Stimulated activated CD8-positive, alpha-beta memory T cell treated with anti-CD3 and anti-CD28 coated beads, Interleukin-12 subunit alpha, Interleukin-12 subunit beta, amount 100 ng/mL, for 1 hour (primary cell): ENCODE results near the gene SH3GL3.

Experiments used
- DNase-seq: peaks from one replicate; pipeline ENCODE4 v3.0.0-alpha.2; 2020; ENCODE audit warnings: low read depth

The SH3GL3 gene, protein sequence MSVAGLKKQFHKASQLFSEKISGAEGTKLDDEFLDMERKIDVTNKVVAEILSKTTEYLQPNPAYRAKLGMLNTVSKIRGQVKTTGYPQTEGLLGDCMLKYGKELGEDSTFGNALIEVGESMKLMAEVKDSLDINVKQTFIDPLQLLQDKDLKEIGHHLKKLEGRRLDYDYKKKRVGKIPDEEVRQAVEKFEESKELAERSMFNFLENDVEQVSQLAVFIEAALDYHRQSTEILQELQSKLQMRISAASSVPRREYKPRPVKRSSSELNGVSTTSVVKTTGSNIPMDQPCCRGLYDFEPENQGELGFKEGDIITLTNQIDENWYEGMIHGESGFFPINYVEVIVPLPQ

DNA sequence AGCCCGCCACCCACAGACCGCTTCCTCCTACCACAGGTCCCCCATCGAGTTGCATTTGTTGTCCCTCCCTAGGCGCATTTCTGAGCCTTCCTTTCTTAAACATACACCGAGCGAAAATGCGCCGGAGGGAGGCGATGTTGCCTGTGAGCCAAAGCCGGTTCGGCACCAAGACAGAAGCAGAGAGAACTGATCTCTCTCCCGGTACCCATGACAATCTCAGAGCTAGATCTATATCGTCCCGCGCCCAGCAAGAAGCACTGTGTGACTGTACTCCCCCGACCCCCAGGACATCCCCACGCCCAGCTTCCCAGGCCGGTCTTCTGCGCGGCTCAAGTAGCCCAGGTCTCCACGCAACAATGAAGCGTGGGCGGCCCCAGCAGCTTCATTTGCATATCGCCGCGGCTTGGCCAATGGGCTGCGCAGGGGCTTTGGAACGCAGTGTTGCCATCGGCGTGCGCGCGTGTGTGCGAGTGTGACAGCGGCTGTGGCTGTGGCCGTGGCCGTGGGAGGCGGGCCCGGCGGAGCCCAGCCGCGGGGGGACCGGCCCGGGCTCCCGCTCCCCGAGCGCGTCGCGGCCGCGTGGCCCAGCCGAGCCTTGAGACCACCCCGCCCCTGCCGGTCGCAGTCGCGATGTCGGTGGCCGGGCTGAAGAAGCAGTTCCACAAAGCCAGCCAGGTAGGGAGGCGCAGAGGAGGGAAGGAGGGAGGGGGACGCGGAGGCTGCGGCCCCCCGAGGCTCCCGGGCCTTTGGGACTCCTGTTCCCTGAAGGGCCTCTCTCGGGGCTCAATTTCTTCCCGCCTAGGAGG, at the start of gene SH3GL3:
SH3GL3 (plus strand) TSS at position 438 of the 806 bp plus-strand sequence; CDS start at position 631, 193 bp downstream.
- peak; percentile 6 for DNase-seq

DNA sequence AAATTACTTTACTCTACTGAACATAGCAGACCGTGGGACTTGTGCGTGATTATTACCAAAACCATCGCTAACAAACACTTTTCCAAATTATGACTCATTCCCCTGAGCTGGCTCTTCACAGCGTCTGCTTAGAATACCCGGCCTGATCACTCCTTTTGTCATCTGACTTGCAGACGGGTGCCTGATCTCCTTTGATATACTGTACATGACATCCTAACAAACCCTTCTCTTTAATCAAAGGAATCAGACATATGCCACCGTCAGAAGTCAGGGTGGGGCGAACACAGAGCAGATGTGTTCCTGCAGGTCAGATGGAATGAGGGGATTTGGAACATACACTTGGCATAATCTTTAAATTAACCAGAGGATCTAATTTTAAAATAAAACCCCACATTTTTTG, 48.5 kb upstream of the SH3GL3 start:
- DNase-seq, result no peak

DNA sequence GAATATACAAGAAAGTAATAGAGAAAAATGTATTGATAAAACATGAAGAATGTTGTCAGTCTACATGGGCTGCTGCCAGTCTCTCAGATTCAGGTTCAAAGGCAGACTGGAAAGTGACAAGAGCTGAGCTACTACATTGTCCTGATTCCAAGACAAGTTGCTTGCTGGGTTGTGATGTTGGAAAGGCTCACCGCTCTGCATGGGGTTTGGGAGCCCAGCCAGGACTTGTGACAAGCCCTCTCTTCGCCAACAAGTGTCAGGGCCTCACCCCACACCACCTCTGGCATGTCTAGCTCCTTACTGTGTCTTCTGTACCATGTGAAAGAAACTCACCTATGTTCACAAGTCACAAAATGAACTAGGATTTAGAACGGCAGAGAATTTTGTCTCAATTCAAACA, 43.0 kb upstream of the SH3GL3 start:
- DNase-seq, result no peak

DNA sequence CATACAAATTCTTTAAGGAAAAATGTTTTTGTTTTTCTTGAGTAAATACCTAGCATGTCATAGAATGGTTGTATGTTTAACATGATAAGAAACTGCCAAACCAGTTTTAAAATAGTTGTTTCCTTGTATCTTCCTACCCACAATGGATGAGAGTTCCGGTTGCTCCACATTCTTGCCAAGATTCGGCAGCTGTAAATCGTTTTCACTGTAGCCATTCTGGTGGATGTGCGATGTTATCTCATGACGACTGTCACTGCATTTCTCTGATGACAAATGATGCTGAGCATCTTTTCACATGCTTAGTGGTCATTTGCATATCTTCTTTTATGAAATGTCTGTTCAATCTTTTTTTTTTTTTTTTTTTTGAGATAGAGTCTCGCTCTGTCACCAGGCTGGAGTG, 36.6 kb upstream of the SH3GL3 start:
- DNase-seq, result no peak

DNA sequence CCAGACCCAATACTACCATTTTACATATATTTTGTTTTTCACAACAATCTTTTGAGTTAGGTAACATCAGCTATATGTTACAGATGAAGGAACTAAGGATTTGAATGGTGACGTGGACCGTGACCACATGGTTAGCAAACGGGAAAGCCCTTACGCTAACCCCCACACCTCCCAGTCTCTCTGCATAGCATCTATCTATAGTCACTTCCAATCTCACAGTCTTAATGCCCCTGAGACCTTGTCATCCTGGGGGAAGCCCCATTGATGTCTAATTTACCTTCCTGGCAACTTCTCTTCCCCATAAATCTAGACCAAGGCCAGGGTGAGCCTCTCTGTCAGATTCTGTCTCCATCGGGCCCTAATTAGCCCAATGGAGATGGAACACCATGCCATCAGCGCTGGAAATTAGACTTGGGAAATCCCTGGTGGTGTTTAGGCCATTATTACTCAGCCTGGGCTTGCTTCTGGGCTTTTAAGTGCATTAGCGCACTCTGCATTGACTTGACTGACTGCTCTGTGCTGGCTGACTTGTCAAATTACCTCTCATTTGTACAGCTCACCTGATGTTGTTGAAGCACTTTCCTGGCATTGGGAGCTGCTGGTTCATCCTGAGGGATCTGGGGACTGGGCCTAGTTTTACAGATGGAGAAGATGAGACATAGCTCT, 34.0 kb upstream of the SH3GL3 start:
- no peak for DNase-seq

DNA sequence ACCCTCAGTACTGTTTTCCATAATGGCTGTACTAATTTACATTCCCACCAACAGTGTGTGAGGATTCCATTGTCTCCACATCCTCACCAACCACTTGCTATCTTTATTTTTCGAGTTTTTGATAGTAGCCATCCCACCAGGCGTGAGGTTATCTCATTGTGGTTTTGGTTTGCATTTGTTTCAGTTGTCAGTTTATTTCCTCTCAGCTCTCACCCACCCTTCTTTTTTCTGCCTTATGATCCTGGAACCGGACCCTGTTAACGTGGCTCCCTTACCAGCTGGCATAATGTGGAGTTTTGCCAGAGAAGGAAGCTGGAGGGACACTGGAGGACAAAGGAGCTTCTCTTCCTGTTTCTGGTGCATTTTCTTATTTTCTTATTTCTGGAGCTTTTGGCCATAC, 25.1 kb upstream of the SH3GL3 start:
- DNase-seq, result no peak

DNA sequence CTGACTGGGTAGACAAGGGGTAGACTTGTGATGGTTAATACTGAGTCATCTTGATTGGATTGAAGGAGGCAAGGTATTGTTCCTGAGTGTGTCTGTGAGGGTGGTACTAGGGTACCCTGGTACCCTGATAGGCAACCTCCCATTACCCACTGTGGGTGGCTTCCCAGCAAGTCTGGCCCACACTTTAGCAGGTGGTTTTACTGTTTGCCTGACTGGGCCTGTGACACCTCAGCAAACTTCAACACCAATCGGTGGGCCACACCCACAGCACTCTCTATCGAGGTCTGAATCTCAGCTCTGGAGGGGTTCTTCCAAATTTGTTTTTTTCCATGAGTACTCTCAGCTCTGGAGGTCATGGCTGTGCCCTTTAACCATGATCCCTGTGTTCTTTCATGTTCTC, 24.6 kb upstream of the SH3GL3 start:
- DNase-seq, result no peak

DNA sequence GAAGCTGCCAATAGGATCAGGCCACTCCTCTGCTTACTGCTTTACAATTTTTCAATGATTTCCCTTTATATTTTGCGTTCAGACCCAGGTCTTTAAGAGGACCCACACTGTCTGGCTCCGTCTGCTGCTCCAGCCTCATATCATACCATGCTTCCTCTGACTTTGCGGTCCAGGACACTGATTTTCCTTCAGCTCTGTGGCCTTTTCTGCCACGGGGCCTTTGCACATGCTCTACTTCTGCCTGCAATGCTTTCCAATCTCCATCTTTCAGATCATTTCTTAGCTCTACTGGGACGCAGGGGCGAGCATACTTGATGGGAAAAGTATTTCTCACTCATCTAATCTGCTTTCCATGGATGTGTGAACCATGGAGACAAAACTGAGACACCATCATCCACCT, 23.0 kb upstream of the SH3GL3 start:
- DNase-seq, result no peak

DNA sequence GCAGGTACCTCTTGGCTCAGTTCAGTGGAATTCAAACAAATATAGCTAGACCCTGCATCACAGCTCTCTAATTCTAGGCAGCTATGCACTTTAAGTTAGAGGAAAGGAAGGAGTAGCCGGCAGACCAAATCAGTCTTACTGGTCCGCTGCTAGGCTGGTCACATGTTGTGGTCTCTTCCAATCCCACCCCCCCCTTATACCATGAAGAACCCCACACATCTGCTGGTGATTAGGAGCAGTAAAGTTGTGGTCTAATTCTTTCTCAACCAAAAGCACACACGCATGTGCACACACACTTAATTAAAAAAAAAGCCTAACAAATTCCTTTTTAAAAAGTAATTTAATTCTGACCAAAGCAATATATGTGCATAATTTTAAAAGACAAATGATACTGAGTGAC, 16.7 kb upstream of the SH3GL3 start:
- DNase-seq, result no peak

DNA sequence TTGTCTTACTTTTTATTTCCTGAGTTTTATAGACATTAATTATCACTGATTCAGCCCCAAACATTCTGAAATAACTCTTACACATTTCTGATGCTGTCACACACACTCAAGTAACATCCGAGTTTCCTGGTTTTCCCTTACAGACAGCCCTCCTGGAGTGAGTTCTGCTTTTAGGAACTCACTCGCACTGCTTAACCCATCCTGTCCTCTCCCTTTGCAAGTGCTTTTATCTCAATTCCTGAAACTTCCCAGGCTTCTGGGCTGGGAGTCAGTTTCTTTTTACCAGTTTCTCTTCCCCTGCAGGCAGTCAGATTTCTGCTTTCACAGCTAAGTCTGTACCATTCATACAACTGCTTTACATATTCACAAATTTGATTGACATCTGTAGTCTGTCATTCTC, 15.6 kb upstream of the SH3GL3 start:
- no peak for DNase-seq

DNA sequence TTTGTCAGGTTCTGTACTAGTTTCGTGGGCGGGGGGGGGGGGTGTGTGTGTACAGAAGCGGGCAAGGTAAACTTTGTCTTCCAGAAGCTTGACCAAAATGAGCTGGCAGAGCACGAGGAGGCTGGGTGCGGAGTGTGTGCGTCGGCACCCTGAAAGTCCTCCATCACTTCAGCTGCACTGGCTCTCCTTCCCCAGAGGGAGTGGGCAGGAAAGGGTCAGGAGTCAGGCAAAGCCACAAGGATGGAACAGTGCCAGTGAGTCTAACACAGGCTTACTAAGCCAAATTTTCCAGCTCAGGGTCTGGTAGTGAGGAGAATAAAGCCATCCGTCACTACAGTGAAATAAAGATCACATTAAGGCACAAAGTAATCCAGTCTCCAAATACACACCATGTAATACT, 11.9 kb upstream of the SH3GL3 start:
- no peak for DNase-seq

DNA sequence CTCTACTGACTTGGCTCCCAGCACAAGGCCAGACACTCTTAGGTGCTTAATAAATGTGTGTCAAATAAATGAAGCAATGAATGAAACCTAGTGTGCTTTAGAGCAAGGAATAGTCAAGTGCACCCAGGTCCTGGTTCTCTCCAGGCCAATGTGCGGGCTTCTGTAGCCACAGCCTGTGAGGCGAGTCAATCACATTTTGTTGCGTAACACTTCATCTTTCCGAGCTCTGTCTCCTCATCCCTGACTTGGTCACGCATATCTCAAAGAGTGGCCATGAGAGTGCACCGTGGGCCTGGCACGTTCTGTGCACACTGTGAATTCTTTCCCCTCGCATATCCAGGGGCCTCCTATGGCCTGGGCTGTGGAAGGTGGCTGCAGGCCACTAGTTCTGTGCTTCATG, 11.4 kb upstream of the SH3GL3 start:
- no peak for DNase-seq

DNA sequence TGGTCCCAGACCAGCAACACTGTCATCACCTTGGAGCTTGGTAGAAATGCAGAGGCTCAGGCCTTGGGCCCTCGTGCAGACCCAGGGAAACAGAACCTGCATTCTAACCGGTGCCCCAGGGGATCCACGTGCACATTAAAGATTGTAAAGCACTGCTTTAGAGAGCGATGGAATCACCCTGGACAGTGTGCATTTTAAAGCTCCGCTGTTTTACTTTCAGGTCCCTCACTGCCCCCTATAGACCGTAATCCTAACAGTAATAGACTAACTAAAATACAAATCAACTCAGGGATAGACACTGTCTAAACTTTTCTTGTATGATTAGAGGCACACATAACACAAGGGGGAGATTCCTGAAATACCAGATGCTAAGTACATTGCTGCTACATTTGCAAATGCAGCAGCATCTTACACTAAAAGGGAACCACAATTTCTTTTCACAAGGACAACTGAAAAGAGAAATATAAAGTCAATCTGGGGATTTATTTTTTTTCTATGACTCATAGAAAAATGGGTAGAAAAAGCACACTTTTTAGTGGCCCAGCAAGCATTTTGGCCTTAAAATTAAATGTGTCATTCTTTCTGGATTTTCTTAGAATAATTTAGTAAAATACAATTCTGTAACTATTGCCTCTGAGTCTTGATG, 10.5 kb upstream of the SH3GL3 start:
- no peak for DNase-seq

DNA sequence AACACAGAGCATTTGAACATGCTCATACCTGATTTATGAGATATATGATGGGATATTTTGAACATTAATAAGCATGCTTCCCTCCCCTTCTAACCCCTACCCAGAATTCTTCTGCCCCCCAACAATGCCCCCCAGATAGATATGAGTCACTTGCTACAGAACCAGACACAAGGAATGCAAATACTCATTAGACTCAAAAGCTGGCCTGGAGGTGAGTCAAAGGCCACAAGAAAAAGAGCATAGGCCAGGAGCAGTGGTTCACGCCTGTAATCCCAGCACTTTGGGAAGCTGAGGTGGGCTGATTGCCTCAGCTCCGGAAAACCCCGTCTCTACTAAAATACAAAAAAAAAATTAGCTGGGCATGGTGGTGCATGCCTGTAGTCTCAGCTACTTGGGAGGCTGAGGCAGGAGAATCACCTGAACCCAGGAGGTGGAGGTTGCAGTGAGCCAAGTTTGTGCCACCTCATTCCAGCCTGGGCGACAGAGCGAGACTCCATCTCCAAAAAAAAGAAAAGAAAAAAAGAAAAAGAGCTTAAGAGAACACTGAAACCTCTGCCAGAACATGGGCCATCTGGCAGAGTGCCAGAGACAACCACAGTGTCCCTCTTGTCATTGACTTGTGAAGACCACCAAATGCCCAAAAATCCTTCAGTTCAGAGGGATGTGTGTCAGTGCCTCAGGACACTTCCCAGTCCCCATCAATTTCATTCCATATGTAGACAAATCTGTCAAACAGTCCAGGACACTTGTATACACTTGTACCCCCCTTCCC, 3.9 kb upstream of the SH3GL3 start:
- DNase-seq, result no peak

DNA sequence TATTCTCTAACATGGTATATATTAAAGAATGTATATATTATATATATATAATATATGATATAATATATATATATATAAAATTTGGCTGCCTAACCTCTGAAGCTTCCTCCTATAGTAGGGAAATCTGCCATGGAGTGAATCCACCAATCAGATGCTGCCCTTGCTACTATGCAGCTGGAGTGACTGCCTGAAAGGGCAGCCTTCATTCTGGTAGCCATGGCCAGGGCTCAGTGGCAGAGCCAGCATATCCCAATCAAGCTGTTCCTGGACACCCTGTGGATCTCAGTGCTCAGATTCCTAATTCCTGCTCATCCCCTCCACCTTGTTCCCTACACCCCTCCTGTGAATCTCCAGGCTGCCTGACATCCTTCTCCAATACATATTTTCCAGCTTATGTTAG, 2.2 kb upstream of the SH3GL3 start:
- DNase-seq, result no peak

DNA sequence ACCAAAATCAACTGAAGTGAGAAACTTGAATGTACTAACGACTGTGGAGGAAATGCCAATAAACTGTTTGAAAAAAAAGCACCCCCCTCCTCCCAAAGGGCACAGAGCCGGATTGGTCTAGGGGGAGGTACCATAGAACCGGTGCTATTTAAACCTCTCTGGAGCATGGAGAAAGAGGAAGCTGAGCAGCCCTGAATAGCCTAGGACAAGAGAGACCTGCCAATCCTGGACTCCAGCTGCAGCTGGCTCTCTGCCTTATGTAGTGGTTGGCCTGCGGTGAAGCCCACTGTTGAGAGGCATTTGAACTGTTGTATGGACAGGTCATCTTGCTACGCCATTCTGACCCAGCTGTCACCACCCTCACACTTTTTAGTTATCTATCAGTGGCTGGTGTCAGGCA, 1.5 kb upstream of the SH3GL3 start:
- DNase-seq, result no peak

DNA sequence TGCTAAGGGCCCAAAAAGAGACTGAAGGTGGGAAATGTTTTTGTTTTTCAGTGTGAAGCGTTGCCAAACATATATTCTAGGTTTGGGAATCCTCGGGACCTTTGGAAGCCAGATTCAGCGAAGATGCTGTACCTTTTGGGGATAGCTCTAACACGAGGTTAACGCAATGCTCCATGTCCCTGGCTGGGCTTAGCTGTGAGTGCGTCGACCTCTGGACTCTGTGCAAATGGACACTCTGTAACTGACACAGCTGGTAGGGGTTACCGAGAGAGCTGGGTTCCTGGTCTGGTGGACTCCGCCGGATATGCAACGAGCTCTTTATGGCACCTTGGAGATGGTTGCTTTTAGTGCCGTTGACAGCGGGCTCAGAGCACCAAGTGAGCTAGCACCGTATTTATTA, 724 bp upstream of the SH3GL3 start:
- DNase-seq, result no peak

DNA sequence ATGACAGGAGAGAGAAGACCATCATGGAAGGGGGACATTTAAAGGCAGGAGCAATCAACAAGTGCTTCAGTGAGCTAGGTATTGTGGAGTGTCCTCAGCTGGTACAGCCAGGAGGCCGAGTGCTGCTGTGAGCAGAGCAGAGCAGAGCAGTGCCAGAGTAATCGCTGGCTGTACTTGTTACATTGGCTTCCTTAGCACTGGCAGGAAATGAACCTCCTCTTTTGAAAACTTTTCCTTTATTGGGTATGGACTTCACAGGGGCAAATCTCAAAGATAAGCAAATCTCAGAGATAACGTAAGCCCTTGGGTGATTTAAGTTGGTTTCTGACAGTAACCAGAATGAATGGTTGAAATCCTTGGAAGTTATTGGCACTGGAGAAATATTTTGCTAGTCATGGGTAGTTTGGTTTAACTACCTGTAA, 2.1 kb downstream of the SH3GL3 start:
- no peak for DNase-seq

DNA sequence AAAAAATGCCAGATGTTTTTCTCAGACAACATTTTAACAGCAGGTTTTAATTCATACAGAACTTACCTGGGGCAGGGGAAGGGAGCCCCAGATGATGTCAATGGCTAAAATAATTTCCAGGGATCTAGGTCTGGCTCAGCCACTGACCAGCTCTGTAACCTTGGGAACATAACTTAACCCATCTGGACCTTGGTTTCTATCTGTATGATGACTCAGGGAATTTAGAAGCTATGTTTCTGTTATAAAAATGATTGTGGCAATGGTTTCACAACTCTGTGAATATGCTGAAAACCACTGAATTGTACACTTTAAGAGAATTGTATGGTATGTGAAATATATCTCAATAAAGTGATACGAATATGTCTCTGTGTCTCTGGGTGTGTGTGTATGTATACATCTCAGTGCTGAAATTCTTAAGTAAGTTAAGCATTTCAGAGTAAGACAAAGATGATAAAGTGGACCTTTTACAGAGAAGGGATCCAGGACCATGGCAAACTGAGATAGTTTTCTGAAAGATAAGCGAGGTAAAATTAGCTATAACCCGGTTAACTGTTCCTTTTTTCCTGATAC, 2.9 kb downstream of the SH3GL3 start:
- DNase-seq, result no peak

DNA sequence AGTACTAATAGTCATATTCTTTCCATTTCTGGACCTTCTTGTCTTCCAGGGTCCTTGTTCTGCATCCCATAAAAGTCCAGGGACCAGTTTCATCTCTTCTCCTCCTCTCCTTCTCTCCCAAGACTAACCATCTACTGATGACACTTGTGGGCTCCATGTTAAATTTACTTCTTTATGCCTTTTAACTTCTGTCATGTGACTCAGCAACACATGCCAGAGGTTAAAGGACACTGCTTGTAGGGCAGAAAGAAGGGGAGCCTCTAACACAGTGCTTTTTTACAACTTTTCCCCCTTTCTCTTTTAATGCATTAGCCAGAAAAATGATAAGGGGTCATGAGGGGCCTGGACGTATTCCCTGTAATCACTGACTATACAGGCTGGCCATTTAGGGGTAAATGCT, 10.0 kb downstream of the SH3GL3 start:
- no peak for DNase-seq

DNA sequence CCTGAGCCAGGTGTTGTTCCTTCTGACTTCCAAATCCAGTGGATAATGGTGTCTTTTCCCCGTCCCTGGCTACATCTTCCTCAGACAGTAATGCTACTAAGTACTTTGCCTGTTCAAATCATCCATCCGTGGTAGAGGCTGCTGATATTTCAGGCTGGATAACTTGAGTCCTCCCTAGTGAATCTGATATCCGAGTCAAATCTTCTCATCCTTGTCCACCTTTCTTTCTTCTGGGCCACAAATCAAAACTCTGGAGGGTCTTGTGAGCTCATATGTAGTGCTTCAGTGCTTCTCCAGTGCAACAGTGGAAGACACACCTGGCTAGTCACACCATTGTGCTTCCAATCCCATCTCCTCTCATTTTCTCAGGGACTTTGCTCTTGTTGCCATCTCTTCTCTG, 11.2 kb downstream of the SH3GL3 start:
- no peak for DNase-seq
